Islet precursor cell (in vitro differentiated cells): ENCODE data around the gene MED29.
A peak's percentile ranks its signal among the peaks of the same experiment; 100 is the strongest.

Experiments used
- DNase-seq: peaks from one replicate; pipeline ENCODE4 v3.0.0-alpha.2; 2018

The MED29 gene

DNA sequence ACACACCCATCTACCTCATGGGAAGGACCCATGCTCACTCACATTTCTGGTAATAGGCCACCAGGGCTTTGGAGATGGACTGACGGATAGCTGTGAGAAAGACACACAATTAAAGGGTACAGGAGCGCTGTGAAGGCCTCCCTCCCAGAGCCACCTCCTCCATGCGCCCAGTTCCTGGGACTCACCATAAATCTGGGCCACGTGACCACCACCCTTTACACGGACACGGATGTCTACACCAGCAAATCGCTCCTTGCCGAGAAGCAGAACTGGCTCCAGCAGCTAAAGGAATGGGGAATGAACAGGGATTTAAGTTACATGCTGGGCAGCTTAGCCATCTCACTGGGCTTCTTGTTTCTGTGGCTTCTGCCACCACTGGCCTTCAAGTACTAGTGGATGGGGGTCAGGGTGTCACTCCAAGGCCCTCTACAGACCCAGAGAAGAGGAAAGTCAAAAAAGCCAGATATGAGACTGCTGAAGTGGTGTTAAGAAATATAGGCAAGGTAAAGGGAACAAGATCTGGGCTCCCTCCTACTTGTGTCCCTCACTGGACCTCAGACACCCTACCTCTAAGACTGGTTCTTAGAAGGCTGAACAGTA is 42.4 kb downstream of the MED29 start:
- no peak for DNase-seq

GRCh38 chr19:39434123-39435076 is 43.2 kb downstream of the MED29 start:
- no peak for DNase-seq

DNA sequence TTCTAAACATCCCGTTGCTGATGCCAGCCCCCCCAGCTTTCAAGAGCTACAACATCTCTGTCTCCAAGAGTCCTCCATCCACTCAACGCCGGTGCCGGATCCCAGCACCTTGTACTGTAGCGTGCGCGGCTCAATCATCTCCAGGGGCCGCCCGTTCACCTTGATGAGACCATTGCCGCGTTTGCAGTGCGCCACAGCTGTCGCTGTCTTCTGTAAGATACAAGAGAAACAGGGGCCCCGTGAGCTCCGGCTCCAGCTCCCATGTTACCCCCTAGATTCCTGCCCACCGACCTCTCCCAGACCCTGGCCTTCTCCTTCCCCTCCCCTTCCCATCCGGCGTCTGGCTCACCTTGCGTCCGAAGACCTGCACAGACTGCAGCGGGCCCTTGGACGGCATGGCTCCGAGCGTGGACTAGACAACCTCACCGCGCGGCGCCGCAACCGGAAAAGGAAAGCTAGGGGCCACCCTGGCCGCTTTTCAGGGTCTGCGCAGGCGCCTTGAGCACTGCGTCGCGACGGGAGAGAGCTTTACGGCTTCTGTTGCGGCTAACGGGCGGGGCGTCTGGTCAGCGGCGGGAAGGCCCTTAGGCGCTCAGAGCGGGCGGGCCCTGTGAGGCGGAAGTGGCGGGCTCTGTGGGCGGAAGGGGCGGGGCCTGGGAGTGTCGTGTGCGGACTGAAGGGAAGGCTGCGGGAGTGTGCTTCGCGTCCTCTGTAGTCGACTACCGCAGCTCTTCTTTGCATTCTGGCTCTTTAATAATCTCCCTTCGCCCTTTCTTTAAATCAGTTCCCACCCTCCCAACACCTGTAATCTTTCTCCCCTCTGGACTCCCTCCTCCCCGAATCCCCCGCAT is 44.5 kb downstream of the MED29 start, which contains the start of gene RPS16:
Gene RPS16, minus strand, starts transcription at position 451 of the 851 bp plus-strand sequence. Its CDS starts 54 bp downstream, at position 397.
- DNase-seq, result peak; percentile 99

GRCh38 chr19:39436350-39436716 is 45.2 kb downstream of the MED29 start:
- DNase-seq, result no peak

DNA sequence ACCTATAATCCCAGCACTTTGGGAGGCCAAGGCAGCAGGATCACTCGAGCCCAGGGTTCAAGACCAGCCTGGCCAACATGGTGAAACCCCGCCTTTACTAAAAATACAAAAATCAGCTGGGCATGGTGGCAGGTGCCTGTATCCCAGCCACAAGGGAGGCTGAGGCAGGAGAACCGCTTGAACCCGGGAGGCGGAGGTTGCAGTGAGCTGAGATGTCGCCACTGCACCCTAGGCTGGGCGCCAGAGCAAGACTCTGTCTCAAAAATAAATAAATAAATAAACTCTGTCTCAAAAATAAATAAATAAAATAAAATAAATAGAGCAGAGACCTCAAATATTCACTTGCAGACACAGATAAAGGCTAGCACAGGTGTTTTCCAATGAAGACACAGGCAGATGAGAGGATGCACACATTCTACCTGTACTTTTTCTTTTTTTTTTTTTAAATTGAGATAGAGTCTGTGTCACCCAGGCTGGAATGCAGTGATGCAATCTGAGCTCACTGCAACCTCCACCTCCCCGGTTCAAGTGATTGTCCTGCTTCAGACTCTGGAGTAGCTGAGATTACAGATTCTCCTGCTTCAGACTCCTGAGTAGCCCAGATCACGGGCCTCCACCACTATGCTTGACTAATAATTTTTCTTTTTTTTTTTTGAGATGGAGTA is 47.2 kb downstream of the MED29 start:
- DNase-seq, result peak; percentile 75

DNA sequence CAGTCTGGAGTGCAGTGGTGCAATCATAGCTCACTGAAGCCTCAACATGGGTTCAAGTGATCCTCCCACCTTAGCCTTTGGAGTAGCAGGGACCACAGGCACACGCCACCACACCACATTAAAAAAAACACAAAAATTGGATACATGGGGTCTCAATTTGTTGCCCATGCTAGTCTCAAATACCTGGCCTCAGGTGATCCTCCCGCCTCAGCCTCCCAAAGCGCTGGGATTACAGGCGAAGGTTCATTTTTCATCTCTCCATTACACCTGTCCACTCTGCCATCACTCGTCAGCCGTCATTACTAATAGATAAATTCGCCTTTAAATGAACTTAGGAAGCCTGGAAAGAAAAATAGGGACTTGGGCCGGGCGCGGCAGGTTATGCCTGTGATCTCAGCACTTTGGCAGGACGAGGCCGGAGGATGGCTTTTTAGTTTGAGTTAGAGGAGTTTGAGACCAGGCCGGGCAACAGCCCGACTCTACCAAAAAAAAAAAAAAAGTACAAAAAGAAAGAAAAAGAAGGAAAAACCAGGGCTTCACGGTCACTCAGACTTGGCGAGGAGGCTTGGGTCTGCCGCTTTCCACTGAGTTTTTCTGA is 53.5 kb downstream of the MED29 start:
- no peak for DNase-seq

DNA sequence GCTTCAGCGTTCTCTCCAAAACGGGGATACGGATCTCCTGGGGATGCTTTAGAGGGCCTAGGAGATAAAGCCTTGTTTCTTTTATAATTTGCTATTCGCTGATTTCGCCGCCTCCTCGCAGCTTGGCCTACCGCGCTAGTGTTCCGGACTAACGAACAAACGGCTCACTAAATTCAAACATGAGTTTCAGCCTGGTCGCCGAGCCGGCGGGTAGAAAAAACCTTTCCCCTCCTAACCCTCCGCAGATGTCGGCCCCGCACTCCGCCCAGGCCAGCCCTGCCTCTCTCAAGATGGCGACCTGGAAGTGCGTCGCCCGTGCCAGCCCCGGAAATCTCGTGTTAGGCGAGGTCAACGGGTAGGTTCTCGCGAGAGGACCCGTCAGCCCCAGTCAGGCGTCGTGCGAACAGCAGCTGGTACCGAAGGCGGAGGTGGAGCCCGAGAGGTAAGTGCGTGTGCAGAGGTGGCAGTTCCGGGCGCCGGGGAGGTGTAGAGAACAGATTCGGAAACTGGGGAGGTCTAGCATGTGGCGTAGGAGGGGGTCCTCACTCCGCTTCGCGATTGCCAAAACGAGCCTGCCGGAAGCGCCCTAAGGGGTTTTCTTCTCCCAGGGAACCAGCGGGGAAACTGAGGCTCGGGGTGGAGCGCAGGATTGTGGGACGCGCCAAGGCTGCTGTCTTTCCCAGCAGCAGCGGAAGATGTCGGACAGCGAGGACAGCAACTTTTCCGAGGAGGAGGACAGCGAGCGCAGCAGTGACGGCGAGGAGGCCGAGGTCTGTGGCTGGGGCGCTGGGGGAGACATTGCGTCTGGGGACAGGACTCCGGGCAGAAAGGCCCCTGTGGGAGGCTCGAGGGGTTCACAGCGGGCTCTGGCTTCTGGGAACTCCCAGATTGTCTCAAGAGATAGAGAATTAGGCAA is 54.3 kb downstream of the MED29 start, which contains the start of gene SUPT5H:
Gene SUPT5H, plus strand, starts transcription at position 387 of the 916 bp plus-strand sequence. Its CDS starts 309 bp downstream, at position 696.
- peak; percentile 98 for DNase-seq

DNA sequence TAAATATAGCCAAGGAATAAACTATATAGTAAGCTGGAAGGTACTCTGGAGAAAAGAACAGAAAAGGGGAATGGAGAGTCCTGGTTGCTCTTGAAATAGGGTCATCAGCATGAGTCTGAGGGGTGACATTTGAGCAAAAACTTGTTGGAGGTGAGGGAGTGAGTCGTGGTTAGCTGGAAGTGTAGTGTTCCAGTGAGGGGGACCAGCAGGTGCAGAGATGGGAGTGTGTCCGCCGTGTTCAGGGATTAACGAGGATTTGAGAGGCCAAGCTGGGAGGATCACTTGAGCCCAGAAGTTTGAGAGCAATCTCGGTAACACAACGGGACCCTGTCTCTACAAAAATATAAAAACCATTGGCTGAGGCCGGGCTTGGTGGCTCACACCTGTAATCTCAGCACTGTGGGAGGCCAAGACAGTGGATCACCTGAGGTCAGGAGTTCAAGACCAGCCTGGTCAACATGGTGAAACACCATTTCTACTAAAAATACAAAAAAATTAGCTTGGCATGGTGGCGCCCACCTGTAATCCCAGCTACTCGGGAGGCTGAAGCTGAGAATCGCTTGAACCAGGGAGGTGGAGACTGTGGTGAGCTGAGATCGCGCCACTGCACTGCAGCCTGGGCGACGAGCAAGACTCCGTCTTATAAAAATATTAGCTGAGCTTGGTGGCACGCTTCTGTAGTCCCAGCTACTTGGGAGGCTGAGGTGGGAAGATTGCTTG is 55.3 kb downstream of the MED29 start:
- DNase-seq, result no peak

- DNase-seq, result peak; percentile 75
Measured at GRCh38 chr19:39448271-39448670, 57.1 kb downstream of the MED29 start.

DNA sequence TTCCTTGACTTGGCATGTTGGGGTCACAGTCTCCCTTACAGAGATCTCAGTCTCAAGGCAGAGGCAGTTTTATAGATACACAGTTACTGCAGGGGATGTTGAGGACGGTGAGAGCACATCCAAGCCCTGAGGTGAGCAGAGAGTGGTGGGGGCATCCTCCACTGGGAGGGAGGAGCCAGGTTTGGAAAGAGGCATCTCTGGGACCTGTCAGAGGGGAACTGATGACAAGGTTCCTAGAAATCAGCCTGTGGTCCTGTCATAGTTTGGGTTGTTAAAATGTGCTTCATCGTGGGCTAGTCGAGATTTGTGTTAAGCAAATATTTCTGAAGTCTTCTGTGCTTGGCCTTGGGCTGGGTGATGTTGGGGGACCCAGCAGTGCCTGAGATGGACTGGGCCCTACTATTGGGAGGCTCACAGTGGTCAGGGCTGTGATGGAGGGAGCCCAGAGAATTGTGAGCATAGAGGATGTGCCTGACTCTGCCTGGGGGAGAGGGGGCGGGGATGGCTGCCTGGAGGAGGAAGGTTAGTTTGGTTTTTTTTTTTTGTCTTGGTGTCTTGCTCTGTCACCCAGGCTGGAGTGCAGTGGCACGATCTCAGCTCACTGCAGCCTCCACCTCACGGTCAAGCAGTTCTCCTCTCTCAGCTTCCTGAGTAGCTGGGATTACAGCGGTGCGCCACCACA is 58.1 kb downstream of the MED29 start:
- no peak for DNase-seq
